Measurements from ENCODE around the gene RBP3. TPM values are rescaled to one million over a fixed set of nuclear protein-coding genes. Genes with fewer than 3 reads are reported as not detected.

The RBP3 gene
- total and polyA plus RNA-seq, 2 donors (not counting 3 experiments of a cell fraction or from before 2014, with no cell fraction given) = not detected

DNA sequence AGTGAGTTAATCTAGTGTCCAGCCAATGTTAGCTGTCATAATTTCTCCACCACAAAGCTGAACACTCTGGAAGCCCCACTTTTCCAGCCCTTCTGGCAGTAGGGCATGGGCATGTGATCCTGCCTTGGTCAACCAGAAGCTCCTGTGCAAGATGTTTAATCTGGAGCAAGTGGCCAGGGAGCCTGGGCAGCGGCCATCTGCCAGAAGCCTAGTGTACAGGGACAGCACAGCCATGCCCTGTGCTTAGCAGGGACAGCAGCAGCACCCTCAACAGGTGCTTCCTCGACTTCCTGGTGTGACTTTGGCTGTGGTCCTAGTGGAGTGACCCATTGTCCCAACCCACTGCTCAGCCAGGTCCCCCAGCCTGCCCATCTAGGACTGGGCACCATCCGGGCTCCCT lies 10.3 kb downstream of the RBP3 start:
- Histone ChIP-seq H3K4me1 (ENCODE audit: control insufficient read depth, extremely low read depth, insufficient read depth, low read length) (no peaks in the 10 kb centered on the region), H4K20me1 (replicated peaks; ENCODE audit: control insufficient read depth, extremely low read depth, insufficient read depth, low read length) (no peaks in the 10 kb centered on the region), H2AFZ (ENCODE audit: low read depth, low read length) (no peak overlapping the region), H3K4me3 (replicated peaks in 1 of 3; ENCODE audit: insufficient read depth in 1 of 3, low read depth in 1 of 3, low read length in 3 of 3) (no peak overlapping the region), H3K79me2 (ENCODE audit: control insufficient read depth, insufficient read depth, low read length) (no peaks in the 10 kb centered on the region), H3K9me1 (replicated peaks; ENCODE audit: control insufficient read depth, extremely low read depth, insufficient read depth, low read length) (no peaks in the 10 kb centered on the region), H3K9me3 (replicated peaks; ENCODE audit: control insufficient read depth, insufficient read depth, low read length) (no peaks in the 10 kb centered on the region), H3K36me3 (ENCODE audit: control insufficient read depth in 2 of 2, extremely low read depth in 1 of 2, insufficient read depth in 2 of 2, low read length in 2 of 2) (no peaks in the 10 kb centered on the region), H3K4me2 (ENCODE audit: insufficient read depth, low read length) (no peak overlapping the region), H3K9ac (replicated peaks; ENCODE audit: extremely low read depth, insufficient read depth, low read length) (no peak overlapping the region), H3K27ac (ENCODE audit: insufficient read depth, low read depth, low read length) (no peak overlapping the region), H3K27me3 (ENCODE audit: control insufficient read depth in 2 of 2, insufficient read depth in 2 of 2, low read length in 2 of 2) (no peaks in the 10 kb centered on the region)
- no TSS peak for BruUV-seq (replicated peaks)
- POLR2A ChIA-PET = no interaction called here
- DNase-seq (ENCODE audit: low read depth, low spot score) (no peak), FAIRE-seq (no peak)
- intact Hi-C loops (cut with micrococcal nuclease) = no loop called here
- CTCF ChIA-PET = interaction anchor here (1.1 to 1.2 kb wide), 2 partner anchors 10 to 14 kb away, joined by 3 read pairs; no protein-coding TSS in a partner anchor
- TF ChIP-seq, protein P1, sequence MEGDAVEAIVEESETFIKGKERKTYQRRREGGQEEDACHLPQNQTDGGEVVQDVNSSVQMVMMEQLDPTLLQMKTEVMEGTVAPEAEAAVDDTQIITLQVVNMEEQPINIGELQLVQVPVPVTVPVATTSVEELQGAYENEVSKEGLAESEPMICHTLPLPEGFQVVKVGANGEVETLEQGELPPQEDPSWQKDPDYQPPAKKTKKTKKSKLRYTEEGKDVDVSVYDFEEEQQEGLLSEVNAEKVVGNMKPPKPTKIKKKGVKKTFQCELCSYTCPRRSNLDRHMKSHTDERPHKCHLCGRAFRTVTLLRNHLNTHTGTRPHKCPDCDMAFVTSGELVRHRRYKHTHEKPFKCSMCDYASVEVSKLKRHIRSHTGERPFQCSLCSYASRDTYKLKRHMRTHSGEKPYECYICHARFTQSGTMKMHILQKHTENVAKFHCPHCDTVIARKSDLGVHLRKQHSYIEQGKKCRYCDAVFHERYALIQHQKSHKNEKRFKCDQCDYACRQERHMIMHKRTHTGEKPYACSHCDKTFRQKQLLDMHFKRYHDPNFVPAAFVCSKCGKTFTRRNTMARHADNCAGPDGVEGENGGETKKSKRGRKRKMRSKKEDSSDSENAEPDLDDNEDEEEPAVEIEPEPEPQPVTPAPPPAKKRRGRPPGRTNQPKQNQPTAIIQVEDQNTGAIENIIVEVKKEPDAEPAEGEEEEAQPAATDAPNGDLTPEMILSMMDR (IDR thresholded peaks at IDR 0.05; ENCODE audit: extremely low read depth in 1 of 2, insufficient read depth in 1 of 2, low read depth in 1 of 2, low read length in 2 of 2) = no peak
- TF ChIP-seq EZH2 (IDR thresholded peaks at IDR 0.05; ENCODE audit: borderline replicate concordance, low read depth, low read length, severe bottlenecking) = no peak
- TF ChIP-seq MYC (IDR thresholded peaks at IDR 0.05; ENCODE audit: low read depth, low read length) = no peak
- TF ChIP-seq, protein P2, sequence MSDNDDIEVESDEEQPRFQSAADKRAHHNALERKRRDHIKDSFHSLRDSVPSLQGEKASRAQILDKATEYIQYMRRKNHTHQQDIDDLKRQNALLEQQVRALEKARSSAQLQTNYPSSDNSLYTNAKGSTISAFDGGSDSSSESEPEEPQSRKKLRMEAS (IDR thresholded peaks at IDR 0.05; ENCODE audit: insufficient read depth, insufficient read length) = no peak
- TF ChIP-seq GATA2 (IDR thresholded peaks at IDR 0.05; ENCODE audit: insufficient read depth, insufficient read length, low read depth, low read length) = no peak
- no peak for TF ChIP-seq FOS (IDR thresholded peaks at IDR 0.05; ENCODE audit: borderline replicate concordance, insufficient read depth, low read length)
- no peak for TF ChIP-seq POLR2AphosphoS5 (IDR thresholded peaks at IDR 0.05; ENCODE audit: insufficient read depth, low read depth, low read length)
- TF ChIP-seq JUN (IDR thresholded peaks at IDR 0.05; ENCODE audit: borderline replicate concordance, insufficient read depth, insufficient read length, low read depth) = no peak
- TF ChIP-seq POLR2A (IDR thresholded peaks at IDR 0.05; ENCODE audit: low read depth, low read length) = no peak
- dilution Hi-C loops (cut with MboI; ENCODE audit: extremely low pct_ligation_motif_present, low sequenced_read_pairs) = no loop called here

Measured in endothelial cell of umbilical vein (primary cell).